K562 (cell line): ENCODE data around the gene UBE2L6.

Experiments used
- MAFK ChIP-seq: IDR thresholded peaks from 2 replicates; pipeline ENCODE4 v1.6.1; 2011; ENCODE audit warnings: low read length, improper control_type of control experiment
- SUPT5H ChIP-seq: fragments of 450-650 bp; IDR thresholded peaks from 2 replicates; pipeline ENCODE4 v1.6.1; 2016

DNA sequence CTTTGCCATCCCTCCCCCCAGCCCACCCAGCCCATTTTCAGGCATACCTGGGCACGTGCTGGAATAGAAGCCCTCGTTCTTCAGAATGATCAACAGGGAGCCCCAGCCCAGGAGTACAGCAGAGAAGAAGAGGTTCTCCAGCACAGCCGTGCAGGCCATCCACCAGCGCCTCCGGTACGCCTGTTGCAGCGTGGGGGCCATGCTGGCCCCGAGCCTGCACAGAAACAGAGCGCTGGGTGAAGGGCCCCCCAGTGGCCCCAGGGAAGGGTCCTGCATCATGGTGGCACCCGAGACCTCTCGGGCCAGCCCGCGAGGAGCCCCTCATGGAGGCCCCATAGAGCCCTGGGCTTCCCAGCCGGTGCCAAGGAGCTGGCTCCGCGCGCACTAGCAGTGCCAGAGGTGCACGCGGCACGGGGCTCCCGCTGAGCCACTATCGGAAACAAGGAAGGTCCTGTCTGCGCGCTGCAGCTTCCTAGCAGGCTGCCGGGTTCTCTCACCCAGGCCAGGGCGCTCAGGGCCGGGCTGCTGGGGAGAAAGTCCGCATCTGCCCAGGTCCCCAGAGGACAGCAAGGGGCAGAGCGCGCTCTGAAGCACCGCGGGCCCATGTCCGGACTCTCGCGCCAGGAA, 53.4 kb downstream of the UBE2L6 start:
- TF ChIP-seq SUPT5H: no peak
- no peak for TF ChIP-seq MAFK
